Neural progenitor cell (in vitro differentiated cells): Measurements from ENCODE around the gene CCDC85C. TPM values are rescaled to one million over a fixed set of nuclear protein-coding genes. Genes with fewer than 3 reads are reported as not detected.
A peak's percentile ranks its signal among the peaks of the same experiment; 100 is the strongest.

ENCODE experiments used
- DNase-seq: peaks from one replicate; pipeline ENCODE4 v3.0.0-alpha.2; 2016; ENCODE audit warnings: low spot score
- H2AFZ ChIP-seq: fragments of 200-600 bp; sonication (generic); replicated peaks from 2 replicates; pipeline ENCODE4 v1.6.1; 2016; ENCODE audit warnings: antibody characterized with exemption
- H3F3A ChIP-seq: fragments of 200-600 bp; sonication (generic); 2 replicates; pipeline ENCODE4 v1.6.1; 2016; ENCODE audit warnings: antibody characterized with exemption, low read depth
- H3K27ac ChIP-seq: fragments of 200-600 bp; sonication (generic); 2 replicates; pipeline ENCODE4 v1.5.1; 2016; ENCODE audit warnings: mild to moderate bottlenecking
- H3K27me3 ChIP-seq: fragments of 200-600 bp; sonication (generic); 2 replicates; pipeline ENCODE4 v1.6.1; 2016; ENCODE audit warnings: mild to moderate bottlenecking, moderate library complexity
- H3K36me3 ChIP-seq: fragments of 200-600 bp; sonication (generic); 2 replicates; pipeline ENCODE4 v1.5.1; 2016
- H3K4me1 ChIP-seq: fragments of 200-600 bp; sonication (generic); 2 replicates; pipeline ENCODE4 v1.6.1; 2016; ENCODE audit warnings: mixed run types
- H3K4me2 ChIP-seq: fragments of 200-600 bp; sonication (generic); 2 replicates; pipeline ENCODE4 v1.6.1; 2016
- H3K4me3 ChIP-seq: fragments of 200-600 bp; sonication (generic); 2 replicates; pipeline ENCODE4 v1.5.1; 2016
- H3K79me2 ChIP-seq: fragments of 200-600 bp; sonication (generic); 2 replicates; pipeline ENCODE4 v1.6.1; 2016; ENCODE audit warnings: low read depth
- H3K9ac ChIP-seq: fragments of 200-600 bp; sonication (generic); 2 replicates; pipeline ENCODE4 v1.6.1; 2016
- H3K9me3 ChIP-seq: fragments of 200-600 bp; sonication (generic); 2 replicates; pipeline ENCODE4 v1.5.1; 2016; ENCODE audit warnings: low read depth
- H4K20me1 ChIP-seq: fragments of 200-600 bp; sonication (generic); 2 replicates; pipeline ENCODE4 v1.6.1; 2016; ENCODE audit warnings: low read depth
- H3K27ac Mint-ChIP-seq: 3 replicates; pipeline ENCODE4 v1.8.0; 2021; ENCODE audit warnings: mixed read lengths
- H3K27me3 Mint-ChIP-seq: 2 replicates; pipeline ENCODE4 v1.8.0; 2022; ENCODE audit warnings: low read depth, mild to moderate bottlenecking, inconsistent platforms, moderate library complexity, mixed read lengths; ENCODE audit not compliant: insufficient read depth
- H3K36me3 Mint-ChIP-seq: 3 replicates; pipeline ENCODE4 v1.8.0; 2021; ENCODE audit warnings: mixed read lengths
- H3K4me1 Mint-ChIP-seq: 3 replicates; pipeline ENCODE4 v1.8.0; 2021; ENCODE audit warnings: mixed read lengths
- H3K4me3 Mint-ChIP-seq: 3 replicates; pipeline ENCODE4 v1.8.0; 2021; ENCODE audit warnings: mild to moderate bottlenecking, moderate library complexity, mixed read lengths
- H3K9me3 Mint-ChIP-seq: 3 replicates; pipeline ENCODE4 v1.8.0; 2020; ENCODE audit warnings: mixed read lengths
- CTCF ChIP-seq: fragments of 200-600 bp; sonication (generic); IDR thresholded peaks from 2 replicates; pipeline ENCODE4 v1.5.1; 2017; ENCODE audit warnings: antibody characterized with exemption, mild to moderate bottlenecking
- EZH2 ChIP-seq: fragments of 200-600 bp; sonication (generic); IDR thresholded peaks from 2 replicates; pipeline ENCODE4 v1.6.1; 2017; ENCODE audit warnings: antibody characterized with exemption, mild to moderate bottlenecking, moderate library complexity
- EZH2phosphoT487 ChIP-seq: fragments of 200-600 bp; sonication (generic); IDR thresholded peaks from 2 replicates; pipeline ENCODE4 v1.6.1; 2017; ENCODE audit warnings: antibody characterized with exemption
- total RNA-seq: library from RNA; depleted of rRNA; stranded (reverse); fragments of >200 nt; gene quantifications from 2 replicates; pipeline ENCODE4 v1.2.3, GENCODE V29; 2015; ENCODE audit warnings: low replicate concordance

The CCDC85C gene
- total RNA-seq, 1 donor from 2014 or later = 19.0 TPM

GRCh38 chr14:99647411-99647810, 43.4 kb upstream of the CCDC85C start:
- TF ChIP-seq CTCF (no peak), EZH2 (no peak), EZH2phosphoT487 (no peak)
- Mint-ChIP-seq H3K36me3 (peaks cover 2% of the 10 kb centered on the region), H3K4me3 (no peak overlapping the region), H3K27me3 (peaks cover 24% of the 10 kb centered on the region), H3K9me3 (peaks cover 2% of the 10 kb centered on the region), H3K27ac (no peak overlapping the region), H3K4me1 (peaks cover 38% of the 10 kb centered on the region)
- Histone ChIP-seq H3K36me3 (no peaks in the 10 kb centered on the region), H3K9me3 (no peaks in the 10 kb centered on the region), H4K20me1 (no peaks in the 10 kb centered on the region), H3K4me3 (no peak overlapping the region), H3K79me2 (no peaks in the 10 kb centered on the region), H3K9ac (no peak overlapping the region), H3K4me2 (no peak overlapping the region), H3K27ac (no peak overlapping the region), H2AFZ (no peak overlapping the region), H3K4me1 (peaks cover 21% of the 10 kb centered on the region), H3F3A (peaks cover 7% of the 10 kb centered on the region), H3K27me3 (peaks cover 26% of the 10 kb centered on the region)
- DNase-seq = no peak

- H3K36me3 Mint-ChIP-seq = no peaks in the 10 kb centered on the region
- H2AFZ ChIP-seq = peak overlapping the region; percentile 96
- peak overlapping the region; percentile 72 for H3K4me2 ChIP-seq
Measured at GRCh38 chr14:99645545-99646505, 41.8 kb upstream of the CCDC85C start.

GRCh38 chr14:99644723-99645544, 40.9 kb upstream of the CCDC85C start, which contains the start of gene HHIPL1:
Gene HHIPL1, plus strand, starts transcription at chr14:99645129. Its CDS starts 79 bp downstream, at chr14:99645208.
- peaks cover 26% of the 10 kb centered on the region for H3K27me3 ChIP-seq
- Mint-ChIP-seq H3K4me1 (peaks cover 28% of the 10 kb centered on the region), H3K4me3 (peak within 1 kb of the TSS; percentile 54), H3K36me3 (no peaks in the 10 kb centered on the region), H3K9me3 (peaks cover 2% of the 10 kb centered on the region), H3K27me3 (peaks cover 21% of the 10 kb centered on the region), H3K27ac (no peak within 1 kb of the TSS)
- peak within 1 kb of the TSS; percentile 96 for H2AFZ ChIP-seq
- H3K4me3 ChIP-seq = peak within 1 kb of the TSS; percentile 36
- H3K27ac ChIP-seq = no peak within 1 kb of the TSS
- TF ChIP-seq EZH2 = peak; percentile 66
- TF ChIP-seq CTCF = peak; percentile 6
- TF ChIP-seq EZH2phosphoT487 = peak; percentile 41
- peak within 1 kb of the TSS; percentile 72 for H3K4me2 ChIP-seq
- no peaks in the 10 kb centered on the region for H4K20me1 ChIP-seq
- peaks cover 7% of the 10 kb centered on the region for H3F3A ChIP-seq
- H3K9me3 ChIP-seq = no peaks in the 10 kb centered on the region
- no peak within 1 kb of the TSS for H3K9ac ChIP-seq
- peak; percentile 75 for DNase-seq
- no peaks in the 10 kb centered on the region for H3K36me3 ChIP-seq
- H3K79me2 ChIP-seq = no peaks in the 10 kb centered on the region
- H3K4me1 ChIP-seq = peaks cover 21% of the 10 kb centered on the region

More at GRCh38 chr14:99645545-99646505, 41.8 kb upstream of the CCDC85C start:
- H3K36me3 ChIP-seq = no peaks in the 10 kb centered on the region
- H3K79me2 ChIP-seq = no peaks in the 10 kb centered on the region
- H3K4me3 Mint-ChIP-seq = peak overlapping the region; percentile 18
- no peaks in the 10 kb centered on the region for H3K9me3 ChIP-seq
- no peak overlapping the region for H3K27ac ChIP-seq
- no peaks in the 10 kb centered on the region for H4K20me1 ChIP-seq
- H3K27me3 ChIP-seq = peaks cover 26% of the 10 kb centered on the region
- H3F3A ChIP-seq = peaks cover 7% of the 10 kb centered on the region
- peaks cover 2% of the 10 kb centered on the region for H3K9me3 Mint-ChIP-seq
- DNase-seq = no peak
- H3K4me1 Mint-ChIP-seq = peaks cover 28% of the 10 kb centered on the region
- H3K4me3 ChIP-seq = peak overlapping the region; percentile 36
- H3K4me1 ChIP-seq = peaks cover 21% of the 10 kb centered on the region
- H3K27me3 Mint-ChIP-seq = peaks cover 23% of the 10 kb centered on the region
- no peak overlapping the region for H3K9ac ChIP-seq
- TF ChIP-seq EZH2 (peak; percentile 13), CTCF (no peak)
- H3K27ac Mint-ChIP-seq = no peak overlapping the region
